Cardiac muscle cell (in vitro differentiated cells and primary cell): Measurements from ENCODE around the gene SRSF6. TPM values are rescaled to one million over a fixed set of nuclear protein-coding genes. Genes with fewer than 3 reads are reported as not detected.
"Not testable (repeated sequence)": the region's sequence is repeated elsewhere in the genome, so short reads cannot be mapped to it uniquely, and the experiment has no call there.

Source experiments
- DNase-seq, 2 donors: peaks; one replicate each; pipeline versions ENCODE4 v3.0.0 to v3.0.0-alpha.2; 2010 to 2017; ENCODE audit warnings: low read depth in 1 of 2, low spot score in 1 of 2
- H3K27ac ChIP-seq: fragments of 200-600 bp; sonication (generic); 2 replicates; pipeline ENCODE4 v1.5.1; 2016
- H3K27me3 ChIP-seq: fragments of 200-600 bp; sonication (generic); 2 replicates; pipeline ENCODE4 v1.6.0; 2016; ENCODE audit warnings: control low read depth
- H3K36me3 ChIP-seq: fragments of 200-600 bp; sonication (generic); 2 replicates; pipeline ENCODE4 v1.5.1; 2016; ENCODE audit warnings: control low read depth
- H3K4me1 ChIP-seq: fragments of 200-600 bp; sonication (generic); 2 replicates; pipeline ENCODE4 v1.8.1; 2017; ENCODE audit warnings: low read depth, mild to moderate bottlenecking, mixed run types
- H3K4me3 ChIP-seq: fragments of 200-600 bp; sonication (generic); 2 replicates; pipeline ENCODE4 v1.5.1; 2016; ENCODE audit warnings: mild to moderate bottlenecking
- H3K9me3 ChIP-seq: fragments of 200-600 bp; sonication (generic); 2 replicates; pipeline ENCODE4 v1.5.1; 2017; ENCODE audit warnings: low read depth, mild to moderate bottlenecking, control low read depth
- polyA plus RNA-seq: library from polyadenylated mRNA; unstranded; fragments of >200 nt; fragmentation: Nextera tagmentation; extraction: Ambion mirVana; gene quantifications from 2 replicates; pipeline ENCODE4 v1.2.1, GENCODE V29; 2016
- total RNA-seq: library from RNA; depleted of rRNA; stranded (reverse); fragments of >200 nt; gene quantifications from 2 replicates; pipeline ENCODE4 v1.2.3, GENCODE V29; 2016
- TF ChIP-seq, protein P1 (sequence below): IDR thresholded peaks from 2 replicates; pipeline ENCODE4 v1.5.1; 2012; ENCODE audit warnings: low read depth, mild to moderate bottlenecking, low read length

Gene SRSF6
- total and polyA plus RNA-seq, 2 experiments from 2014 or later: 56.0 to 60.7 TPM

DNA sequence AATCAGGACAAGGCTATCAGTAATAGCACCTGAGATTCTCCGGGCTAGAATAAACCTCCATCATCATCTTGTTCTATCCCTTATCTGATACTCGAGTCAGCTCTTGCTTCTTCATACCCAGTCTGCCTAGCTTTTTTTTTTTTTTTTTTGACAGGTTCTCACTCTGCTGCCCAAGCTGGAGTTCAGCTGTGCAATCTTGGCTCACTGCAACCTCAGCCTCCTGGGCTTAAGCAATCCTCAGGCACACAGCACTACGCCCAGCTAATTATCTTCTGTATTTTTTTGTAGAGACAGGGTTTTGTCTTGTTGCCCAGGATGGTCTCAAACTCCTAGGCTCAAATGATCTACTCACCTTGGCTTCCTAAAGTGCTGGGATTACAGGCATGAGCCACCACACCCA lies 19.5 kb downstream of the SRSF6 start:
- no peaks in the 10 kb centered on the region for H3K36me3 ChIP-seq
- DNase-seq: no peak
- H3K4me1 ChIP-seq: no peaks in the 10 kb centered on the region
- H3K9me3 ChIP-seq: no peaks in the 10 kb centered on the region
- no peak overlapping the region for H3K4me3 ChIP-seq
- TF ChIP-seq, protein P1, sequence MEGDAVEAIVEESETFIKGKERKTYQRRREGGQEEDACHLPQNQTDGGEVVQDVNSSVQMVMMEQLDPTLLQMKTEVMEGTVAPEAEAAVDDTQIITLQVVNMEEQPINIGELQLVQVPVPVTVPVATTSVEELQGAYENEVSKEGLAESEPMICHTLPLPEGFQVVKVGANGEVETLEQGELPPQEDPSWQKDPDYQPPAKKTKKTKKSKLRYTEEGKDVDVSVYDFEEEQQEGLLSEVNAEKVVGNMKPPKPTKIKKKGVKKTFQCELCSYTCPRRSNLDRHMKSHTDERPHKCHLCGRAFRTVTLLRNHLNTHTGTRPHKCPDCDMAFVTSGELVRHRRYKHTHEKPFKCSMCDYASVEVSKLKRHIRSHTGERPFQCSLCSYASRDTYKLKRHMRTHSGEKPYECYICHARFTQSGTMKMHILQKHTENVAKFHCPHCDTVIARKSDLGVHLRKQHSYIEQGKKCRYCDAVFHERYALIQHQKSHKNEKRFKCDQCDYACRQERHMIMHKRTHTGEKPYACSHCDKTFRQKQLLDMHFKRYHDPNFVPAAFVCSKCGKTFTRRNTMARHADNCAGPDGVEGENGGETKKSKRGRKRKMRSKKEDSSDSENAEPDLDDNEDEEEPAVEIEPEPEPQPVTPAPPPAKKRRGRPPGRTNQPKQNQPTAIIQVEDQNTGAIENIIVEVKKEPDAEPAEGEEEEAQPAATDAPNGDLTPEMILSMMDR: no peak
- no peak overlapping the region for H3K27ac ChIP-seq
- H3K27me3 ChIP-seq: no peaks in the 10 kb centered on the region

DNA sequence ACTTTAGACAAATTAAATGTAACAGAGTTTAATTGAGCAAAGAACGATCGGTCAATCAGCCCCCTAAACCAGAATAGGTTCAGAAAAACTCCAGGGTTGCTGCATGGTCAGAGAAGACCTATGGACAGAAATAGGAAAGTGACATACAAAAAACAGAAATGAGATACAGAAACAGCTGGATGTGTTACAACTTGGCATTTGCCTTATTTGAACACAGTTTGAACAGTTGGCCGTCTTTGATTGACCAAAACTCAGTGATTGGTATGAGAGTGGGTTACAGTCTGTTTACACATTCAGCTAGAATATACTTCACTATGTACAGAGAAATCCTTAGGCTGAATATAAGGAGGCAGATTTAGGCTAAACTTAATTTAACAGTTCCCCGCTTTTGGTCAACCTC lies 19.9 kb downstream of the SRSF6 start:
- Histone ChIP-seq H3K4me3 (no peak overlapping the region), H3K27ac (no peak overlapping the region), H3K9me3 (no peaks in the 10 kb centered on the region), H3K27me3 (no peaks in the 10 kb centered on the region), H3K4me1 (no peaks in the 10 kb centered on the region), H3K36me3 (no peaks in the 10 kb centered on the region)
- no peak for DNase-seq
- TF ChIP-seq, protein P1: no peak

DNA sequence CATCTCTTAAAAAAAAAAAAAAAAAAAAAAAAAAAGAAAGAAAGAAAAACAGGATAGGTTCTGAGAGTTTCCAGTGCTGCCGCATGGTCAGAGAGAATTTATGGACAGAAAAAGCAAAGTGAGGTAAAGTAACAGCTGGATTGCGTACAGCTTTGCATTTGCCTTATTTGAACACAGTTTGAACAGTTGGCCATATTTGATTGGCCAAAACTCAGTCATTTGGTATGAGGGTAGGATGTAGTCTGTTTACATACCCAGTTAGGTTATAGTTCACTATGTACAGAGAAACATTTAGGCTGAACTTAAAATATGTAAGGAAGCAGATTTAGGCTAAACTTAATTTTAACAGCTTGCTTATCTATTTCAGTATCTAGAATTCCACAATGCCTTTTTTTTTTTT lies 32.3 kb downstream of the SRSF6 start:
- no peaks in the 10 kb centered on the region for H3K9me3 ChIP-seq
- no peak overlapping the region for H3K4me3 ChIP-seq
- no peaks in the 10 kb centered on the region for H3K27me3 ChIP-seq
- DNase-seq: no peak
- H3K36me3 ChIP-seq: no peaks in the 10 kb centered on the region
- no peak overlapping the region for H3K27ac ChIP-seq
- H3K4me1 ChIP-seq: no peaks in the 10 kb centered on the region
- TF ChIP-seq, protein P1: no peak

DNA sequence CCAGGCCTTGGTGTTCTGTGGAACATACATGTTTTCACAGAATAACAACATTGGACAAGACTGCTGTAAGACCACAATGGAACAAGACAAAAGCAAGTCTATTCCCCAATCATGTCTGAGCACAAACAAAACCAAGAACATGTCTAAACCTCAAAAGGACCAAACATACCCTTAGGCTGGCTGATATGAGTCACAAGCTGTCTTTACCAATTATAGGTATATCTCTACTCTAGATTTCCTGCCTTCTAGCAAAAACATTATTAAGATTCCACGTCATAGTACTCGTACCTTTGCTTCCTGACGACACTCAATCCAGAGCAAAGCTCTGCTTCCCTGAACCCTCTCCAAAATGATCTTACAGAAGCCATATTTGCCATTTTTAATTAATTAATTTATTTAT lies 34.4 kb downstream of the SRSF6 start:
- TF ChIP-seq, protein P1: no peak
- no peaks in the 10 kb centered on the region for H3K27me3 ChIP-seq
- no peak for DNase-seq
- no peaks in the 10 kb centered on the region for H3K4me1 ChIP-seq
- H3K27ac ChIP-seq: no peak overlapping the region
- H3K9me3 ChIP-seq: no peaks in the 10 kb centered on the region
- no peaks in the 10 kb centered on the region for H3K36me3 ChIP-seq
- no peak overlapping the region for H3K4me3 ChIP-seq

DNA sequence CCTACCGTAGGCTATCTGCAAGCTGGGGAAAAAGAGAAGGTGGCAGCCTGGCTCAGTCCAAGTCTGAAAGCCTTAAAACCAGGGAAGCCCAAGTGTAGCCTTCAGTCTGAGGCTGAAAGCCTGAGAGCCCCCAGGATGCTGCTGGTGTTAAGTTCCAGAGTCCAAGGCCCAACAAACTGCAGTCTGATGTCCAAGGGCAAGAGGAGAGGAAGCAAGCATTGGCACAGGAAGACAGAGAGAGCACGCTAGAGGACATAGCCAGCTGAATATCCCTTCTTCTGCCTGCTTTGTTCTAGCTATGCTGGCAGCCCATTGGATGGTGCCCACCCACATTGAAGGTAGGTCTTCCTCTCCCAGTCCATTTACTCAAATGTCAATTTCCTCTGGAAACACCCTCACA lies 37.7 kb downstream of the SRSF6 start:
- Histone ChIP-seq H3K9me3 (no peaks in the 10 kb centered on the region), H3K4me1 (no peaks in the 10 kb centered on the region), H3K36me3 (no peaks in the 10 kb centered on the region), H3K4me3 (no peak overlapping the region), H3K27ac (no peak overlapping the region), H3K27me3 (no peaks in the 10 kb centered on the region)
- TF ChIP-seq, protein P1: no peak
- no peak for DNase-seq

DNA sequence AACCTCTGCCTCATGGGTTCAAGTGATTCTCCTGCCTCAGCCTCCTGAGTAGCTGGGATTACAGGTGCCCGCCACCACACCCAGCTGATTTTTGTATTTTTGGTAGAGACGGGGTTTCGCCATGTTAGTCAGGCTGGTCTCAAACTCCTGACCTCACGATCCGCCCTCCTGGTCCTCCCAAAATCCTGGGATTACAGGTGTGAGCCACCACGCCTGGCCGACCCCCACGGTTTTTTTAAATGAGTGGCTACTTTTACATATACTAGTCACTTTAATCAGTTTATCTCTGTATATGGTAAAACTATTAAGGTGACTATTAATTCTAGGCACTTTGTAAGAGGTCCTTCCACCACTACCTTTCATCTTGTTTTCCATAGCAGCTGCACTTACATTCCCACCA lies 44.3 kb downstream of the SRSF6 start:
- not testable (repeated sequence) for DNase-seq, H3K36me3 ChIP-seq, H3K4me3 ChIP-seq, H3K27ac ChIP-seq, H3K9me3 ChIP-seq, H3K4me1 ChIP-seq
- H3K27me3 ChIP-seq: peaks cover 23% of the 10 kb centered on the region
